GM12878 (cell line): Measurements from ENCODE around the gene LPAR3. TPM values are rescaled to one million over a fixed set of nuclear protein-coding genes. Genes with fewer than 3 reads are reported as not detected.

Experiments used
- ATAC-seq: fragments of 200-7000 bp; cut with Tn5 transposase; 3 replicates; pipeline ENCODE4 v1.9.1; 2020; ENCODE audit warnings: mild to moderate bottlenecking, moderate library complexity
- BruUV-seq: library from RNA; stranded (reverse); fragments of 400-500 nt; replicated peaks from 2 replicates; lab custom pipeline; 2021; lab: Mats Ljungman, UMichigan
- CTCF ChIA-PET: fragments of 300-600 bp; sonication (Branson Sonifier 250); formaldehyde crosslinking; extraction: SDS; loops from one replicate; lab custom pipeline; 2021; ENCODE audit warnings: inconsistent platforms; lab: Yijun Ruan, JAX
- POLR2A ChIA-PET: fragments of 350-600 bp; formaldehyde crosslinking; extraction: SDS; loops from one replicate; lab custom pipeline; 2021; ENCODE audit warnings: inconsistent platforms; lab: Charles Lee
- RAD21 ChIA-PET: fragments of 300-600 bp; sonication (Branson Sonifier 250); formaldehyde crosslinking; loops from one replicate; lab custom pipeline; 2023; ENCODE audit warnings: antibody characterized with exemption; ENCODE audit not compliant: unreplicated experiment; lab: Charles Lee
- SMC1A ChIA-PET: fragments of 300-600 bp; sonication (Branson Sonifier 250); formaldehyde crosslinking; loops from one replicate; lab custom pipeline; 2023; ENCODE audit not compliant: unreplicated experiment, uncharacterized antibody; lab: Charles Lee
- DNase-seq: peaks from one replicate; pipeline ENCODE4 v3.0.0-alpha.2; 2011; ENCODE audit warnings: low read depth, low spot score
- FAIRE-seq: peaks from 3 replicates; lab custom pipeline; 2011; peaks lifted over from hg19 to GRCh38; lab: Jason Lieb, UNC
- H2AFZ ChIP-seq: 2 replicates; pipeline ENCODE4 v1.6.0; 2011; ENCODE audit warnings: low read depth, low read length, control low read depth; ENCODE audit not compliant: control insufficient read depth
- H3K27ac ChIP-seq: 2 replicates; pipeline ENCODE4 v1.5.1; 2011; ENCODE audit warnings: control low read depth; ENCODE audit not compliant: control insufficient read depth, insufficient read depth
- H3K27me3 ChIP-seq, 2 experiments: replicated peaks in 1 of 2; 2 replicates each; pipeline versions ENCODE4 v1.6.0 to v1.6.1; 2011; ENCODE audit warnings: low read length in 1 of 2; ENCODE audit not compliant: control insufficient read depth in 2 of 2, insufficient read depth in 2 of 2
- H3K36me3 ChIP-seq, 2 experiments: 2 replicates each; pipeline ENCODE4 v1.5.1; 2011; ENCODE audit warnings: low read length in 1 of 2; ENCODE audit not compliant: control insufficient read depth in 2 of 2, insufficient read depth in 2 of 2
- H3K4me1 ChIP-seq: 2 replicates; pipeline ENCODE4 v1.6.1; 2011; ENCODE audit warnings: mild to moderate bottlenecking, low read length, moderate library complexity, mixed read lengths; ENCODE audit not compliant: control insufficient read depth, insufficient read depth
- H3K4me2 ChIP-seq: 2 replicates; pipeline ENCODE4 v1.6.0; 2011; ENCODE audit warnings: control low read depth; ENCODE audit not compliant: control insufficient read depth, insufficient read depth
- H3K4me3 ChIP-seq: fragments of 200-600 bp; sonication (generic); 2 replicates; pipeline ENCODE4 v1.5.1; 2016
- H3K79me2 ChIP-seq: 2 replicates; pipeline ENCODE4 v1.6.0; 2011; ENCODE audit warnings: low read length; ENCODE audit not compliant: control insufficient read depth, insufficient read depth
- H3K9ac ChIP-seq: 2 replicates; pipeline ENCODE4 v1.8.0; 2011; ENCODE audit warnings: low read length, control low read depth, mixed read lengths; ENCODE audit not compliant: control insufficient read depth, insufficient read depth
- H3K9me3 ChIP-seq: replicated peaks from 3 replicates; pipeline ENCODE4 v1.5.1; 2011; ENCODE audit warnings: mild to moderate bottlenecking, low read length; ENCODE audit not compliant: control insufficient read depth, insufficient read depth
- H4K20me1 ChIP-seq: 2 replicates; pipeline ENCODE4 v1.6.0; 2011; ENCODE audit not compliant: control insufficient read depth, insufficient read depth
- BCL3 ChIP-seq: IDR thresholded peaks from 2 replicates; pipeline ENCODE4 v1.6.1; 2011; ENCODE audit warnings: borderline replicate concordance, low read depth, mild to moderate bottlenecking, moderate library complexity, low read length; ENCODE audit not compliant: insufficient read depth, poor library complexity, severe bottlenecking
- CEBPB ChIP-seq, 2 experiments: fragments of 150-350 bp in 1 of 2; IDR thresholded peaks; 2 replicates each; pipeline ENCODE4 v1.6.1; 2012 to 2014; ENCODE audit warnings: low read depth in 2 of 2, low read length in 2 of 2, borderline replicate concordance in 1 of 2, inconsistent platforms in 1 of 2
- CEBPZ ChIP-seq: fragments of 150-350 bp; IDR thresholded peaks from 2 replicates; pipeline ENCODE4 v1.6.1; 2016; ENCODE audit warnings: low read depth, low read length
- EP300 ChIP-seq, 2 experiments: fragments of 150-350 bp in 1 of 2; IDR thresholded peaks; 2 replicates each; pipeline ENCODE4 v1.6.1; 2011 to 2012; ENCODE audit warnings: low read depth in 2 of 2, low read length in 2 of 2, borderline replicate concordance in 1 of 2, improper control_type of control experiment in 1 of 2, inconsistent platforms in 1 of 2; ENCODE audit not compliant: control insufficient read depth in 1 of 2
- FOS ChIP-seq: IDR thresholded peaks from 3 replicates; pipeline ENCODE4 v1.6.1; 2011; ENCODE audit warnings: borderline replicate concordance; ENCODE audit not compliant: insufficient read length; ENCODE audit errors: extremely low read depth
- IRF4 ChIP-seq: IDR thresholded peaks from 2 replicates; pipeline ENCODE4 v1.6.1; 2011; ENCODE audit warnings: low read depth, low read length
- MEF2A ChIP-seq: IDR thresholded peaks from 2 replicates; pipeline ENCODE4 v1.6.1; 2011; ENCODE audit warnings: low read depth, mild to moderate bottlenecking, low read length, moderate library complexity; ENCODE audit not compliant: insufficient read depth
- NBN ChIP-seq: fragments of 450-650 bp; IDR thresholded peaks from 2 replicates; pipeline ENCODE4 v1.6.1; 2016
- ZNF687 ChIP-seq: fragments of 450-650 bp; IDR thresholded peaks from 2 replicates; pipeline ENCODE4 v1.6.1; 2017; ENCODE audit warnings: mild to moderate bottlenecking, moderate library complexity
- in situ Hi-C: fragments of 300-500 bp; cut with MboI; formaldehyde crosslinking; loops from 9 replicates; pipeline ENCODE4 v1.14.3; 2018; ENCODE audit warnings: mixed read lengths
- intact Hi-C: fragments of 100-400 bp; cut with micrococcal nuclease; formaldehyde crosslinking; loops from one replicate; pipeline ENCODE4 v1.14.2; 2022; ENCODE audit not compliant: unreplicated experiment
- polyA plus RNA-seq, 11 experiments: library from polyadenylated mRNA; depleted of rRNA in 4 of 11; unstranded in 6 of 11; stranded (reverse) in 5 of 11; fragments of >200 nt; fragmentation: Nextera tagmentation in 4 of 11; fragmentation: Illumina TruSeq in 1 of 11; extraction: Ambion mirVana in 4 of 11; extraction: Trizol in 1 of 11; gene quantifications; 1 replicate in 1 of 11; 2 replicates in 10 of 11; pipeline versions ENCODE4 v1.2.1 to v1.2.3, GENCODE V29; 2011 to 2016; ENCODE audit warnings: inconsistent platforms in 2 of 11, missing spikeins in 2 of 11, low read depth in 1 of 11
- total RNA-seq, 4 experiments: library from RNA; depleted of rRNA in 3 of 4; stranded (reverse); fragments of >200 nt in 3 of 4; fragmentation: Illumina TruSeq in 1 of 4; extraction: Trizol in 1 of 4; gene quantifications; 2 replicates each; pipeline versions ENCODE4 v1.2.1 to v1.2.3, GENCODE V29; 2013 to 2021

The LPAR3 gene
- total and polyA plus RNA-seq, 10 of the 15 experiments (the other 5 are each of a cell fraction or from before 2014, with no cell fraction given), result 0.03 to 0.31 (median 0.09) TPM; not detected in 3

- TF ChIP-seq NBN (no peak), ZNF687 (no peak)
Measured at GRCh38 chr1:84841971-84842370, 51.0 kb downstream of the LPAR3 start (continued).

- CTCF ChIA-PET, result interaction anchor here (0.9 to 2.1 kb wide), 3 partner anchors 12 to 254 kb away, joined by 3 to 7 read pairs (median 4); no protein-coding TSS in a partner anchor
- no TSS peak for BruUV-seq
Measured at GRCh38 chr1:84840346-84840745, 52.7 kb downstream of the LPAR3 start.

More at GRCh38 chr1:84840346-84840745, 52.7 kb downstream of the LPAR3 start:
- no peaks in the 10 kb centered on the region for H3K79me2 ChIP-seq
- ATAC-seq (no peak), DNase-seq (no peak), FAIRE-seq (no peak)
- H3K4me3 ChIP-seq, result no peak overlapping the region
- in situ Hi-C loops (no loop called here), intact Hi-C loops (no loop called here)
- H4K20me1 ChIP-seq, result no peaks in the 10 kb centered on the region
- no peaks in the 10 kb centered on the region for H3K27me3 ChIP-seq
- RAD21 ChIA-PET, result no interaction called here
- SMC1A ChIA-PET, result interaction anchor here (1.3 kb wide), 1 partner anchor 12 kb away, joined by 4 read pairs; no protein-coding TSS in a partner anchor
- H3K9me3 ChIP-seq, result no peaks in the 10 kb centered on the region
- H2AFZ ChIP-seq, result no peak overlapping the region
- no peak overlapping the region for H3K9ac ChIP-seq
- POLR2A ChIA-PET, result no interaction called here
- no peaks in the 10 kb centered on the region for H3K4me1 ChIP-seq
- H3K4me2 ChIP-seq, result no peak overlapping the region
- H3K36me3 ChIP-seq, result no peaks in the 10 kb centered on the region
- no peak overlapping the region for H3K27ac ChIP-seq
- TF ChIP-seq BCL3 (no peak), MEF2A (no peak), IRF4 (no peak), CEBPZ (no peak), EP300 (IDR thresholded peaks at IDR 0.05; ENCODE audit: borderline replicate concordance in 1 of 2, control insufficient read depth in 1 of 2, low read depth in 2 of 2, low read length in 2 of 2) (no peak), CEBPB (IDR thresholded peaks at IDR 0.05; ENCODE audit: borderline replicate concordance in 1 of 2, low read depth in 2 of 2, low read length in 2 of 2) (no peak), FOS (no peak)
- TF ChIP-seq, all 136 proteins: peak for 0
